GM13977 (cell line): Measurements from ENCODE around the gene RNPEPL1.

ENCODE experiments used
- DNase-seq: peaks from one replicate; pipeline ENCODE4 v3.0.0; 2012; ENCODE audit warnings: low spot score
- CTCF ChIP-seq: IDR thresholded peaks from 2 replicates; pipeline ENCODE4 v1.5.1; 2012; ENCODE audit warnings: mild to moderate bottlenecking, control low read depth; ENCODE audit not compliant: insufficient read depth; ENCODE audit errors: extremely low read depth, missing control alignments
- in situ Hi-C: fragments of 300-500 bp; cut with MboI; formaldehyde crosslinking; loops from one replicate; pipeline ENCODE4 v1.12.0; 2022; ENCODE audit warnings: low sequenced_read_pairs, low pct_unique_long_range_greater_than_20kb, mixed read lengths, inconsistent platforms; ENCODE audit not compliant: unreplicated experiment

RNPEPL1 gene

GRCh38 chr2:240570531-240571313 lies 2.4 kb downstream of the RNPEPL1 start:
- no peak for DNase-seq
- TF ChIP-seq CTCF: no peak
- in situ Hi-C loops: no loop called here

GRCh38 chr2:240571314-240571973 lies 3.2 kb downstream of the RNPEPL1 start:
- in situ Hi-C loops: no loop called here
- DNase-seq: no peak

GRCh38 chr2:240572141-240573031 lies 4.1 kb downstream of the RNPEPL1 start:
- DNase-seq: no peak
- no peak for TF ChIP-seq CTCF
- in situ Hi-C loops: no loop called here

More at GRCh38 chr2:240571314-240571973, 3.2 kb downstream of the RNPEPL1 start:
- TF ChIP-seq CTCF: no peak

GRCh38 chr2:240573071-240573515 lies 4.8 kb downstream of the RNPEPL1 start:
- DNase-seq: no peak
- TF ChIP-seq CTCF: no peak
- in situ Hi-C loops: no loop called here

GRCh38 chr2:240573516-240574385 lies 5.5 kb downstream of the RNPEPL1 start:
- DNase-seq: no peak
- in situ Hi-C loops: no loop called here
- TF ChIP-seq CTCF: no peak
